Type B pancreatic cell (in vitro differentiated cells): ENCODE data around the gene SOX13. TPM values are rescaled to one million over a fixed set of nuclear protein-coding genes. Genes with fewer than 3 reads are reported as not detected.

ENCODE experiments used
- DNase-seq: peaks from one replicate; pipeline ENCODE4 v3.0.0; 2021; ENCODE audit warnings: mixed read lengths; ENCODE audit not compliant: unreplicated experiment; ENCODE audit errors: extremely low spot score
- H3K27ac Mint-ChIP-seq: 2 replicates; pipeline ENCODE4 v1.8.0; 2021; ENCODE audit warnings: mild to moderate bottlenecking, mixed read lengths
- H3K27me3 Mint-ChIP-seq: 2 replicates; pipeline ENCODE4 v1.8.0; 2021; ENCODE audit warnings: mixed read lengths
- H3K36me3 Mint-ChIP-seq: 2 replicates; pipeline ENCODE4 v1.8.0; 2021; ENCODE audit warnings: mixed read lengths
- H3K4me1 Mint-ChIP-seq: one replicate; pipeline ENCODE4 v1.8.0; 2021; ENCODE audit warnings: mixed read lengths; ENCODE audit not compliant: unreplicated experiment
- H3K4me3 Mint-ChIP-seq: 2 replicates; pipeline ENCODE4 v1.8.0; 2021; ENCODE audit warnings: mild to moderate bottlenecking, mixed read lengths
- H3K9me3 Mint-ChIP-seq: 2 replicates; pipeline ENCODE4 v1.8.0; 2021; ENCODE audit warnings: mixed read lengths
- total RNA-seq: library from RNA; stranded (reverse); gene quantifications from 2 replicates; pipeline ENCODE4 v1.2.1, GENCODE V29; 2021; ENCODE audit warnings: low replicate concordance
- TF ChIP-seq, protein P1 (sequence below): fragments of 200-600 bp; sonication (generic); conservative IDR thresholded peaks from 2 replicates; pipeline ENCODE4 v1.5.0; 2021; ENCODE audit warnings: antibody characterized with exemption, mild to moderate bottlenecking

Gene SOX13
- total RNA-seq, 1 donor from 2014 or later: 39.4 TPM

DNA sequence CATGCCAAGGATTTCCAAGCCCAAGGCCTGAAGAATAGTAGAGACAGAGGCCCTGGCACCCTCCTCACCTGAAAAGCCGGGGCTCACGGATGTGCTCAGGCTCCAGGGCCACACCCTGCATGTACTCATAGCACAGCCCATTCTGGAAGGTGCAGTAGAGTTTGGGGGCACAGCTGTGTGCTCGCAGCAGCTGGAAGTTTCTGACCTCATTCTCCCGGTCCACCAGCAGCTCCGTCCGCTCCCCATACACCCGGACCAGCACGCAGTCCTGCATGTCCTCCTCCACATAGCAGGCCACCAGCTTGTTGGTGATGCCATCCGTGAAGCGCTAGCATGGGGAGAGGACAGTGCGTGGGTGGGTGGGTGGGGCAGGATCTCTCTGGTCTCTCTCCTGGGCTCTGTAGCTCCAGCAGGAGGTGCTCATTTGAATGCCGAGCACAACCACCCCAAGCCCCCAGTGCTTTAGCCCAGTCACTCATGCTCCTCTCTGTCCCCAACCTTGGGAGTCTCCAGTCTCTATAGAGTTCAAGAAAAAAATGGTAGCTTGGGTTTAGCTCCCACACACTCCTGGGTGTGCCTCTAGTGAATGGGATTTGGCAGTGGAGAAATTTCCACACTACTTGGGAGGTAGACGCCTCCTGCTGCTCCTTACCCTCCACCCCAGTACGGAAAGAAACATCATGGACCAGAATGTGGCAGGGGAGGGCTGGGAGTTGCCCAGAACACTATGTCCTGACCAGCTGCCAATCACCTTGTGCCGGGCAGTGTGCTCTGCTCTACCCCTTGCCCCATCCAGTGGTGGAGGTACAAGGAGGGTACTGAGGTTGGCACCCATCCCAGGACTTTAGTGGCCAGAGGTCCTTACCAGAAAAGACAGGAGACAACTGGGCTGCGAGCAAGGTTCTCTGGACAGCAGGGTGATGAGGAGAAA is 77.0 kb downstream of the SOX13 start:
- TF ChIP-seq, protein P1, sequence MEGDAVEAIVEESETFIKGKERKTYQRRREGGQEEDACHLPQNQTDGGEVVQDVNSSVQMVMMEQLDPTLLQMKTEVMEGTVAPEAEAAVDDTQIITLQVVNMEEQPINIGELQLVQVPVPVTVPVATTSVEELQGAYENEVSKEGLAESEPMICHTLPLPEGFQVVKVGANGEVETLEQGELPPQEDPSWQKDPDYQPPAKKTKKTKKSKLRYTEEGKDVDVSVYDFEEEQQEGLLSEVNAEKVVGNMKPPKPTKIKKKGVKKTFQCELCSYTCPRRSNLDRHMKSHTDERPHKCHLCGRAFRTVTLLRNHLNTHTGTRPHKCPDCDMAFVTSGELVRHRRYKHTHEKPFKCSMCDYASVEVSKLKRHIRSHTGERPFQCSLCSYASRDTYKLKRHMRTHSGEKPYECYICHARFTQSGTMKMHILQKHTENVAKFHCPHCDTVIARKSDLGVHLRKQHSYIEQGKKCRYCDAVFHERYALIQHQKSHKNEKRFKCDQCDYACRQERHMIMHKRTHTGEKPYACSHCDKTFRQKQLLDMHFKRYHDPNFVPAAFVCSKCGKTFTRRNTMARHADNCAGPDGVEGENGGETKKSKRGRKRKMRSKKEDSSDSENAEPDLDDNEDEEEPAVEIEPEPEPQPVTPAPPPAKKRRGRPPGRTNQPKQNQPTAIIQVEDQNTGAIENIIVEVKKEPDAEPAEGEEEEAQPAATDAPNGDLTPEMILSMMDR: no peak
- H3K4me3 Mint-ChIP-seq: peak overlapping the region; percentile 80
- peaks cover 6% of the 10 kb centered on the region for H3K4me1 Mint-ChIP-seq
- peak overlapping the region; percentile 39 for H3K27ac Mint-ChIP-seq
- DNase-seq: no peak
- H3K27me3 Mint-ChIP-seq: no peaks in the 10 kb centered on the region
- no peaks in the 10 kb centered on the region for H3K9me3 Mint-ChIP-seq
- no peaks in the 10 kb centered on the region for H3K36me3 Mint-ChIP-seq

DNA sequence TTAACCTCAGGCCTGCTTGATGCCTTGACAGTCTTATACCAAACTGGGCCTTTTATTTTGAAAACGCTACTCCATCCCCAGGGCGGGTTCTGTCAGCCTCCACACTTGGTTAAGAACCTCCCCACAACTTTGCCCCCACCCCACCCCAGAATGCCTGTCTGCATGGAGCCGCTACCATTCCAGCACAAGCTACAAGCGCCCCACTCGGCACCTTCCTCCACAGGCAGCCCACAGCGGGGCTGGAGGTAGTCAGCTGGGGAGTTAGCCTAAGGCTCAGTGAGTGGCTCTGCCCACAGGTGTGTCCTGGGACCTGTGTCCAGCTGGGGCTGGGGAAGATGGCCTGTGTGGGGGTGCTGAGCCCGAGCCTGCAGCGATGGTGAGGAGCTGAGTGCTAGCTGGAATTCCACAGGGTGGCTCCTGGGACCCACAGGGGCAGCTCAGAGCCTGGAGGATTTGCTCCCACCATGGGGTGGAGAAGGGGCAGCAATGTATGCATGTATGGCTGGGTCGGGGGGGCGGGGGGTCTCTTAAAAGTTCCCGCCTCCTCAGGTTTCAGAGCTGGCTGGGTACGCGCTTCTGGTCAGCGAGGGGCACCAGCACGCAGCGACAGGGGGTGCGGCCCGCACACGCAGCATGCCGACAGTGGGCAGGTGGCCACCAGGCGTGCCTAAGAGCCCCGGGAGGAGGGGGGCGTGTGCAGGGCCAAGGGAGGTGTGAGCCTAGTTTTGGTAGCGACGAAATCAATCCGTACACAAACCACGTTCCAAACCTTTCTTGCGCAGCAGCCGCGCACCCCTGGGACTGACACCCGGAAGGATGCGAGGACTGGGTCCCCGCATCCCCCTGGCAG is 78.0 kb downstream of the SOX13 start:
- TF ChIP-seq, protein P1: no peak
- H3K27me3 Mint-ChIP-seq: peaks cover 4% of the 10 kb centered on the region
- H3K9me3 Mint-ChIP-seq: no peaks in the 10 kb centered on the region
- peaks cover 6% of the 10 kb centered on the region for H3K4me1 Mint-ChIP-seq
- no peak for DNase-seq
- peak overlapping the region; percentile 39 for H3K27ac Mint-ChIP-seq
- no peaks in the 10 kb centered on the region for H3K36me3 Mint-ChIP-seq
- peak overlapping the region; percentile 80 for H3K4me3 Mint-ChIP-seq

DNA sequence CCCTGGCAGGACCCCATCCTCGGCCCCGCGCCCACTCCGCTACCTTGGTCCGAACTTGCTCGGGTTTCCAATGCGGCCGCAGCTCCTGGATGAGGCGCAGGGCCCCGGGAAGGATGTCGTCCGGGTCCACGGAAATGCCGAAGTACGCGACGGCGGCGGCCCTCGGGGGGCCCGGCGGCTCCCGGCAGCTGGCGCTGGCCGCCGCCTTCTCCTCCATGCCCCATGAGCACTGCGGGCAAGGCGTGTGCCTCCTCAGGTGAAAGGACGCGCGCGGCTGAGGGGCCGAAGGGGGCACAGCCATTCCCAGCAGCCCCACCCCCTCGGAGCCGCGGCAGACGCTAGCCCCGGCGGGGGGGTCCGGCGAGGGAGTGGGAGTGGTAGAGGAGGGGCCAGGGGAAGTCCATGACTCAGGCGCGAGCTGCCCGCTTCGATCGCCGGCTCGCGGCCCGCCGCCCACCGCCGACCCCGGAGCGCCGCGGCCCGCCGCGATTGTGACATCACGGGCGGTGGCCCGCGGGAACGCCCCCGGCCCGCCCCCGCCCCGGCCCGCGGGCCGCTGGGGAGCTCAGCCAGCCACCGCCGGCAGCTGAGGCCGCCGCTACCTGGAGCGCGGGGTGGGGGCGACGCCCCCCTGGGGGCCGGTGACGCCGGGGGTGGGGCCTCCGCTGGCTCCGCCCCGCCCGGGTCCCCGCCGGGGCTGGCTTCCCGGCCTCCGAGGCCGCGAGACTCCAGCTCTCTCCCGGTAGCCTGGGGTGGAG is 78.8 kb downstream of the SOX13 start, which contains the start of gene ETNK2:
ETNK2 (minus strand) TSS at position 493 of the 758 bp plus-strand sequence; CDS start at position 301, 192 bp downstream.
- Mint-ChIP-seq H3K36me3 (no peaks in the 10 kb centered on the region), H3K4me1 (peaks cover 6% of the 10 kb centered on the region), H3K9me3 (no peaks in the 10 kb centered on the region), H3K27ac (no peak within 1 kb of the TSS), H3K4me3 (peak within 1 kb of the TSS; percentile 80), H3K27me3 (peaks cover 9% of the 10 kb centered on the region)
- TF ChIP-seq, protein P1: no peak
- peak; percentile 81 for DNase-seq

- Mint-ChIP-seq H3K27ac (no peak overlapping the region), H3K4me3 (peak overlapping the region; percentile 80), H3K4me1 (peaks cover 6% of the 10 kb centered on the region), H3K27me3 (peaks cover 14% of the 10 kb centered on the region), H3K36me3 (no peaks in the 10 kb centered on the region), H3K9me3 (no peaks in the 10 kb centered on the region)
- TF ChIP-seq, protein P1: no peak
- DNase-seq: no peak
Observed at GRCh38 chr1:204152310-204153044, 79.6 kb downstream of the SOX13 start.

- H3K36me3 Mint-ChIP-seq: no peaks in the 10 kb centered on the region
- peak overlapping the region; percentile 31 for H3K4me3 Mint-ChIP-seq
- DNase-seq: no peak
- peaks cover 6% of the 10 kb centered on the region for H3K4me1 Mint-ChIP-seq
- H3K27me3 Mint-ChIP-seq: peaks cover 26% of the 10 kb centered on the region
- H3K27ac Mint-ChIP-seq: no peak overlapping the region
- TF ChIP-seq, protein P1: no peak
- no peaks in the 10 kb centered on the region for H3K9me3 Mint-ChIP-seq
Observed at GRCh38 chr1:204153667-204154066, 80.8 kb downstream of the SOX13 start.
